HG03064 (cell line): Measurements from ENCODE around the gene CCN5.

ENCODE experiments used
- ATAC-seq: cut with Tn5 transposase; IDR thresholded peaks from one replicate; pipeline ENCODE4 v1.9.1; 2021; ENCODE audit warnings: low read depth; ENCODE audit not compliant: unreplicated experiment

Gene CCN5

GRCh38 chr20:44776980-44777379, 61.8 kb downstream of the CCN5 start:
- ATAC-seq: no peak
